ENCODE results near the gene YIF1A.

Gene YIF1A

DNA sequence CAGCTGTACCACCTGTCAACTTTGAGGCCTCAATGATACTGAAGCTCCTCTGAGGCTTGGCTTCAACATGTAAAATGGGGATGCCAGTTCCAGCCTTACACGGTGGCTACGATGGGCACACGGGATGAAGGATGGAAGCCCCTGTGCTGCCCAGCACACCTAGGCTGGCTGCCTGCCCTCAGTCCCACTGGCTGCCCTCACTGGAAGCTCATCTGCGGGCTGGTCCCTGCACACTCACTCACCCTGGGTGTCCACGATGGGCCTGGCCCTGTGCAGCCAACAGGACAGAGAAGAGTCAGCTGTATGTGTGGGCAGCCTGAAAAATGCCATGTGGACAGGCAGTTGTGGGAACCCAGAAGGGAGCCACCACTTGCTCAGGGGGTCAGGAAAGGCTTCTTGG is 2.2 kb downstream of the YIF1A start:
- DNase-seq (ENCODE audit: low read depth): no peak
- TF ChIP-seq, protein P1, sequence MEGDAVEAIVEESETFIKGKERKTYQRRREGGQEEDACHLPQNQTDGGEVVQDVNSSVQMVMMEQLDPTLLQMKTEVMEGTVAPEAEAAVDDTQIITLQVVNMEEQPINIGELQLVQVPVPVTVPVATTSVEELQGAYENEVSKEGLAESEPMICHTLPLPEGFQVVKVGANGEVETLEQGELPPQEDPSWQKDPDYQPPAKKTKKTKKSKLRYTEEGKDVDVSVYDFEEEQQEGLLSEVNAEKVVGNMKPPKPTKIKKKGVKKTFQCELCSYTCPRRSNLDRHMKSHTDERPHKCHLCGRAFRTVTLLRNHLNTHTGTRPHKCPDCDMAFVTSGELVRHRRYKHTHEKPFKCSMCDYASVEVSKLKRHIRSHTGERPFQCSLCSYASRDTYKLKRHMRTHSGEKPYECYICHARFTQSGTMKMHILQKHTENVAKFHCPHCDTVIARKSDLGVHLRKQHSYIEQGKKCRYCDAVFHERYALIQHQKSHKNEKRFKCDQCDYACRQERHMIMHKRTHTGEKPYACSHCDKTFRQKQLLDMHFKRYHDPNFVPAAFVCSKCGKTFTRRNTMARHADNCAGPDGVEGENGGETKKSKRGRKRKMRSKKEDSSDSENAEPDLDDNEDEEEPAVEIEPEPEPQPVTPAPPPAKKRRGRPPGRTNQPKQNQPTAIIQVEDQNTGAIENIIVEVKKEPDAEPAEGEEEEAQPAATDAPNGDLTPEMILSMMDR (IDR thresholded peaks at IDR 0.05; ENCODE audit: low read depth, low read length, missing control alignments): no peak
- no peak overlapping the region for H3K4me3 ChIP-seq (ENCODE audit: low read depth, low read length)

- TF ChIP-seq, protein P1 (IDR thresholded peaks at IDR 0.05; ENCODE audit: low read depth, low read length, missing control alignments): no peak
- no peak for DNase-seq (ENCODE audit: low read depth)
- no peak overlapping the region for H3K4me3 ChIP-seq (ENCODE audit: low read depth, low read length)
Observed at GRCh38 chr11:66285250-66285947, 3.5 kb downstream of the YIF1A start.

- no peak for DNase-seq (ENCODE audit: low read depth)
- no peak overlapping the region for H3K4me3 ChIP-seq (ENCODE audit: low read depth, low read length)
- TF ChIP-seq, protein P1 (IDR thresholded peaks at IDR 0.05; ENCODE audit: low read depth, low read length, missing control alignments): no peak
Observed at GRCh38 chr11:66284526-66285078, 4.3 kb downstream of the YIF1A start.

DNA sequence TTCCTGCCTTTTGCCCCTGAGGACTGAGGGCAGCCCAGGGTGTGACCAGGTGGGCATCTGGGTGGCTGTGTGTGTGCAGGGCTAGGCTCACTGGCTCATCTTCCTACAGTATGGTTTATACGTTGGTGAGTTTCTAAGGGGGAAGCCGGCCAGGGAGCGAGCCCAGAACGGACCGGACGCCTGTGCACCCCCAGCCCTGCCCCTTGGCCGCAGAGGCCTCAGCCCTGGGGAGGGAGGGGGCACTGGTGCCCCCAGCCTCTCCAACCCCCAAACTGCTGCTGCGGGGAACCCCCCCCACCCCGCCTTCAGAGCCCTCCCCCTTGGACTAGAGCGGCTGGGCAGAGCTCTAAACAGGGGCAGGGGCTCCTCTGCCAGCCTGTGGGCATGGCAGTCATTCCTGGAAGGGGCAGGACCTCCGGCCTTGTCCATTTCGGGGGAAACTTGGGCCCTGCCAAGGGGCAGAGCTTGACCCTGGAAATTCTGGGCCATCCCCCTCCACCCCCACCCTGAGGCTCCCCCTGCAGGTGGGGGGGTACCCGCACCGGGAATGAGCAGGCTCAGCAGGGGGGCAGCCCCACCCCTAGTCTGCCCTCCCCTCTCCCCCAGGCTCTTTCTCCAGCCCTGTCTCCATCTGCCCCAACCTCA is 5.4 kb downstream of the YIF1A start:
- DNase-seq (ENCODE audit: low read depth): no peak
- no peak overlapping the region for H3K4me3 ChIP-seq (ENCODE audit: low read depth, low read length)
- TF ChIP-seq, protein P1 (IDR thresholded peaks at IDR 0.05; ENCODE audit: low read depth, low read length, missing control alignments): no peak

DNA sequence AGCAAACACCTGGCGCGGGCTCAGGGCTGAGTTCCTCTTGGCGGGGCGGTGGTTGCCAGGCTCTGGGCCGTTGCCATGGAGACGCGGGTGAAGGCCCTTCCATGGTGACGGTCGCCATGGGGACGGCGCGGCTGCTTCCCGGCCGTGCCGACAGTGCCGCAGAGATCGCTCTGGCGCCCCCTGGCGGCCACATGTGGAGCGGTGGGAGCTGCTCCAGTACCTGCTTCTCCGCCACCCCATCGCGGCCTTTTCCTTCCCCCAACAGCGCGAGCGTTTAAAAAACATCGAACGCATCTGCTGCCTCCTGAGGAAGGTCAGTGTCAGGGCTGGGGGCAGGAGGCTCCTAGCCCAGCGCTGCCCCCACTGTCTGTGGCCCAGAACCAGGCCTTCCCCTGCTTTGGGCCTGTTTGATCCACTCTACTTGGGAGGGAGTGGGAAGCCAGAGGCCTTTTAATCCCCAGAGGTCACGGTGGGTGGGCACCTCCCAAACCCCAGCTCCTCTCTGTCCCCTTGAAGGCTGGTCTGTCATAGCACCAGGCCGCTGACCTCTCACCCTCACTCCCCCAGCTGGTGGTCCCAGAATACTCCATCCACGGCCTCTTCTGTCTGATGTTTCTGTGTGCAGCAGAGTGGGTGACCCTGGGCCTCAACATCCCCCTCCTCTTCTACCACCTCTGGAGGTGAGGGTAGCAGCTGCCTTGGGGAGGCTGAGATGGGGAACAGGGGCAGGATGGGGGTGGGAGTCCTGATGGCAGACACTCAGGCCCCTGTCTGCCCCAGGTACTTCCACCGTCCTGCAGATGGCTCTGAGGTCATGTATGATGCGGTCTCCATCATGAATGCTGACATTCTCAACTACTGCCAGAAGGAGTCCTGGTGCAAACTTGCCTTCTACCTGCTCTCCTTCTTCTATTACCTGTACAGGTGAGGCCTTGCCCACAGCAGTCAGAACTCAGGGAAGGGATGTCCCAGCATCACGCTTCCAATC is 6.2 kb downstream of the YIF1A start:
- H3K4me3 ChIP-seq (ENCODE audit: low read depth, low read length): no peak overlapping the region
- peak; percentile 93 for DNase-seq (ENCODE audit: low read depth)
- TF ChIP-seq, protein P1 (IDR thresholded peaks at IDR 0.05; ENCODE audit: low read depth, low read length, missing control alignments): peak; percentile 97

GRCh38 chr11:66281776-66282467 is 7.0 kb downstream of the YIF1A start:
- no peak for DNase-seq (ENCODE audit: low read depth)
- no peak overlapping the region for H3K4me3 ChIP-seq (ENCODE audit: low read depth, low read length)
- TF ChIP-seq, protein P1 (IDR thresholded peaks at IDR 0.05; ENCODE audit: low read depth, low read length, missing control alignments): no peak

Data from GM12864 (cell line).